Activated naive CD4-positive, alpha-beta T cell treated with anti-CD3 and anti-CD28 coated beads, Interleukin-2, amount 10 ng/mL, durations not matched to agents 7 days and 5 days (primary cell): ENCODE results near the gene CBLL1.

ENCODE experiments used
- CTCF ChIA-PET: fragments of 350-600 bp; sonication (Branson Sonifier 250); formaldehyde crosslinking; loops from one replicate; lab custom pipeline; 2021; ENCODE audit warnings: antibody characterized with exemption; lab: Charles Lee
- DNase-seq: peaks from one replicate; pipeline ENCODE4 v3.0.0-alpha.2; 2020
- H3K27ac Mint-ChIP-seq: one replicate; pipeline ENCODE4 v1.8.0; 2021; ENCODE audit warnings: mild to moderate bottlenecking, moderate library complexity, mixed read lengths
- H3K27me3 Mint-ChIP-seq: one replicate; pipeline ENCODE4 v1.8.0; 2021; ENCODE audit warnings: mild to moderate bottlenecking, mixed read lengths
- H3K36me3 Mint-ChIP-seq: one replicate; pipeline ENCODE4 v1.8.0; 2021; ENCODE audit warnings: mixed read lengths
- H3K4me1 Mint-ChIP-seq: one replicate; pipeline ENCODE4 v1.8.0; 2021; ENCODE audit warnings: mixed read lengths
- H3K4me3 Mint-ChIP-seq: one replicate; pipeline ENCODE4 v1.8.0; 2021; ENCODE audit warnings: mild to moderate bottlenecking, moderate library complexity, mixed read lengths
- H3K9me3 Mint-ChIP-seq: one replicate; pipeline ENCODE4 v1.8.0; 2021; ENCODE audit warnings: mixed read lengths

Gene CBLL1

GRCh38 chr7:107743567-107744344 is at the start of gene CBLL1:
Gene CBLL1 (plus strand): TSS chr7:107744142. CDS start chr7:107744164, 22 bp downstream.
- Mint-ChIP-seq H3K4me1 (peaks cover 49% of the 10 kb centered on the region), H3K27me3 (no peaks in the 10 kb centered on the region), H3K27ac (peak within 1 kb of the TSS; percentile 100)

GRCh38 chr7:107694386-107694785 is 49.6 kb upstream of the CBLL1 start:
- Mint-ChIP-seq H3K36me3 (no peaks in the 10 kb centered on the region), H3K4me1 (no peaks in the 10 kb centered on the region), H3K27me3 (peaks cover 7% of the 10 kb centered on the region), H3K4me3 (no peak overlapping the region), H3K27ac (no peak overlapping the region), H3K9me3 (no peaks in the 10 kb centered on the region)
- no peak for DNase-seq
- CTCF ChIA-PET = interaction anchor here (1.1 kb wide), 1 partner anchor 231 kb away, joined by 3 read pairs; no protein-coding TSS in a partner anchor

More at GRCh38 chr7:107743567-107744344, at the start of gene CBLL1:
- peak within 1 kb of the TSS; percentile 87 for H3K4me3 Mint-ChIP-seq
- no peaks in the 10 kb centered on the region for H3K9me3 Mint-ChIP-seq
- H3K36me3 Mint-ChIP-seq = peaks cover 16% of the 10 kb centered on the region
- peak; percentile 98 for DNase-seq
- CTCF ChIA-PET = interaction anchor here (1.0 to 7.6 kb wide), 9 partner anchors 17 to 550 kb away, joined by 3 to 176 read pairs (median 4); partner anchors contain the start of genes COG5 and DUS4L

- Mint-ChIP-seq H3K27me3 (peaks cover 3% of the 10 kb centered on the region), H3K9me3 (no peaks in the 10 kb centered on the region), H3K36me3 (no peaks in the 10 kb centered on the region), H3K4me1 (no peaks in the 10 kb centered on the region), H3K4me3 (no peak overlapping the region), H3K27ac (no peak overlapping the region)
- no peak for DNase-seq
- CTCF ChIA-PET = interaction anchor here (1.3 to 1.5 kb wide), 2 partner anchors 23 to 233 kb away, joined by 3 to 4 read pairs; no protein-coding TSS in a partner anchor
Observed at GRCh38 chr7:107696330-107696946, 47.5 kb upstream of the CBLL1 start.

- H3K27ac Mint-ChIP-seq = no peak overlapping the region
- CTCF ChIA-PET = interaction anchor here (1.5 kb wide), 1 partner anchor 234 kb away, joined by 4 read pairs; no protein-coding TSS in a partner anchor
- H3K4me3 Mint-ChIP-seq = no peak overlapping the region
- H3K36me3 Mint-ChIP-seq = no peaks in the 10 kb centered on the region
- H3K9me3 Mint-ChIP-seq = no peaks in the 10 kb centered on the region
- no peaks in the 10 kb centered on the region for H3K4me1 Mint-ChIP-seq
- no peak for DNase-seq
- H3K27me3 Mint-ChIP-seq = no peaks in the 10 kb centered on the region
Observed at GRCh38 chr7:107697321-107698049, 46.5 kb upstream of the CBLL1 start.

- CTCF ChIA-PET = no interaction called here
- DNase-seq = no peak
- peaks cover 6% of the 10 kb centered on the region for H3K4me1 Mint-ChIP-seq
Observed at GRCh38 chr7:107700570-107700969, 43.4 kb upstream of the CBLL1 start.

GRCh38 chr7:107701191-107701590 is 42.8 kb upstream of the CBLL1 start:
- H3K27me3 Mint-ChIP-seq = no peaks in the 10 kb centered on the region
- H3K4me1 Mint-ChIP-seq = peaks cover 6% of the 10 kb centered on the region
- no peaks in the 10 kb centered on the region for H3K9me3 Mint-ChIP-seq
- no peaks in the 10 kb centered on the region for H3K36me3 Mint-ChIP-seq
- no peak for DNase-seq
- CTCF ChIA-PET = no interaction called here
- H3K4me3 Mint-ChIP-seq = no peak overlapping the region
- H3K27ac Mint-ChIP-seq = no peak overlapping the region

More at GRCh38 chr7:107700570-107700969, 43.4 kb upstream of the CBLL1 start:
- no peak overlapping the region for H3K27ac Mint-ChIP-seq
- no peaks in the 10 kb centered on the region for H3K36me3 Mint-ChIP-seq
- H3K27me3 Mint-ChIP-seq = no peaks in the 10 kb centered on the region
- H3K4me3 Mint-ChIP-seq = no peak overlapping the region
- no peaks in the 10 kb centered on the region for H3K9me3 Mint-ChIP-seq

- Mint-ChIP-seq H3K4me3 (no peak overlapping the region), H3K4me1 (peaks cover 6% of the 10 kb centered on the region), H3K27ac (no peak overlapping the region), H3K27me3 (no peaks in the 10 kb centered on the region), H3K9me3 (no peaks in the 10 kb centered on the region), H3K36me3 (no peaks in the 10 kb centered on the region)
- CTCF ChIA-PET = no interaction called here
- DNase-seq = no peak
Observed at GRCh38 chr7:107703219-107703618, 40.7 kb upstream of the CBLL1 start.

- H3K27me3 Mint-ChIP-seq = no peaks in the 10 kb centered on the region
- no peak for DNase-seq
- no peaks in the 10 kb centered on the region for H3K9me3 Mint-ChIP-seq
- no peak overlapping the region for H3K27ac Mint-ChIP-seq
- H3K4me1 Mint-ChIP-seq = peaks cover 6% of the 10 kb centered on the region
- CTCF ChIA-PET = no interaction called here
- no peaks in the 10 kb centered on the region for H3K36me3 Mint-ChIP-seq
- no peak overlapping the region for H3K4me3 Mint-ChIP-seq
Observed at GRCh38 chr7:107703872-107704271, 40.1 kb upstream of the CBLL1 start.

GRCh38 chr7:107708956-107709355 is 35.0 kb upstream of the CBLL1 start:
- no peak overlapping the region for H3K4me3 Mint-ChIP-seq
- no peaks in the 10 kb centered on the region for H3K27me3 Mint-ChIP-seq
- DNase-seq = no peak
- no peaks in the 10 kb centered on the region for H3K9me3 Mint-ChIP-seq
- H3K27ac Mint-ChIP-seq = no peak overlapping the region
- H3K4me1 Mint-ChIP-seq = no peaks in the 10 kb centered on the region
- H3K36me3 Mint-ChIP-seq = no peaks in the 10 kb centered on the region
- CTCF ChIA-PET = interaction anchor here (1.7 kb wide), 1 partner anchor 170 kb away, joined by 4 read pairs; no protein-coding TSS in a partner anchor

GRCh38 chr7:107711301-107711700 is 32.6 kb upstream of the CBLL1 start:
- H3K4me1 Mint-ChIP-seq = no peaks in the 10 kb centered on the region
- DNase-seq = no peak
- no peaks in the 10 kb centered on the region for H3K9me3 Mint-ChIP-seq
- no peak overlapping the region for H3K27ac Mint-ChIP-seq
- H3K4me3 Mint-ChIP-seq = no peak overlapping the region
- H3K36me3 Mint-ChIP-seq = no peaks in the 10 kb centered on the region
- H3K27me3 Mint-ChIP-seq = no peaks in the 10 kb centered on the region
- CTCF ChIA-PET = interaction anchor here (1.4 kb wide), 1 partner anchor 13 kb away, joined by 4 read pairs; no protein-coding TSS in a partner anchor

GRCh38 chr7:107712025-107712424 is 31.9 kb upstream of the CBLL1 start:
- Mint-ChIP-seq H3K4me1 (no peaks in the 10 kb centered on the region), H3K36me3 (no peaks in the 10 kb centered on the region), H3K9me3 (no peaks in the 10 kb centered on the region), H3K27me3 (no peaks in the 10 kb centered on the region), H3K4me3 (no peak overlapping the region), H3K27ac (no peak overlapping the region)
- CTCF ChIA-PET = interaction anchor here (1.0 to 1.4 kb wide), 2 partner anchors 13 to 14 kb away, joined by 3 to 4 read pairs; no protein-coding TSS in a partner anchor
- no peak for DNase-seq

GRCh38 chr7:107712896-107713295 is 31.0 kb upstream of the CBLL1 start:
- Mint-ChIP-seq H3K27ac (no peak overlapping the region), H3K9me3 (no peaks in the 10 kb centered on the region), H3K36me3 (no peaks in the 10 kb centered on the region), H3K4me3 (no peak overlapping the region), H3K27me3 (no peaks in the 10 kb centered on the region), H3K4me1 (no peaks in the 10 kb centered on the region)
- no peak for DNase-seq
- CTCF ChIA-PET = interaction anchor here (0.6 to 1.4 kb wide), 4 partner anchors 12 to 176 kb away, joined by 3 to 4 read pairs (median 3); no protein-coding TSS in a partner anchor

- H3K4me1 Mint-ChIP-seq = no peaks in the 10 kb centered on the region
- no peak for DNase-seq
- CTCF ChIA-PET = no interaction called here
- no peaks in the 10 kb centered on the region for H3K27me3 Mint-ChIP-seq
- no peaks in the 10 kb centered on the region for H3K36me3 Mint-ChIP-seq
- H3K9me3 Mint-ChIP-seq = no peaks in the 10 kb centered on the region
- H3K4me3 Mint-ChIP-seq = no peak overlapping the region
- H3K27ac Mint-ChIP-seq = no peak overlapping the region
Observed at GRCh38 chr7:107715531-107715930, 28.4 kb upstream of the CBLL1 start.
